ENCODE data around the gene SPATA4.

- TF ChIP-seq CTCF (IDR thresholded peaks at IDR 0.05; ENCODE audit: low read depth, low read length) (no peak), POLR2A (IDR thresholded peaks at IDR 0.05; ENCODE audit: extremely low read depth, insufficient read length) (no peak), MAX (IDR thresholded peaks at IDR 0.05; ENCODE audit: low read depth, low read length) (no peak), MYC (IDR thresholded peaks at IDR 0.05; ENCODE audit: low read depth, low read length) (no peak)
These were observed 55.9 kb downstream of the SPATA4 start for GRCh38 chr4:176139518-176139917.

All from NB4 (cell line).